Measurements from ENCODE around the gene GRK7.

DNA sequence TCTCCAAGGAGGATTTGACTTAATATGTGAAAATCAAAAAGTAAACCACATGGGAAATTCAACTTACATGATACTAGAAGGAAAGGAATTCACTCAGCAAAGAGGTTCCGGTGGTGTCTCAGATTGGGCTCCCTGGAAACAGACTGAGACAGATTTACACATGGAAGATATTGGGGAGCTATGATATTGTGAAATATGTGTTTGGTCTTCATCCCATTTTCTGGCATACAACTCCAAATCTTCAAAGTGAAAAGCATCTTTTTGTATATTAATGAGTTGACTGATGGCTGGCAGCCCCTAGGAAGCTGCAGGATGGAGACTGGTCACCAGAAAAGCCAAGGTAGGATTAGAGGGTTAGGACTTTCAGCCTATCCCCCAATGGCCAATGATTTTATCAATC, 29.3 kb downstream of the GRK7 start:
- TF ChIP-seq, protein P1, sequence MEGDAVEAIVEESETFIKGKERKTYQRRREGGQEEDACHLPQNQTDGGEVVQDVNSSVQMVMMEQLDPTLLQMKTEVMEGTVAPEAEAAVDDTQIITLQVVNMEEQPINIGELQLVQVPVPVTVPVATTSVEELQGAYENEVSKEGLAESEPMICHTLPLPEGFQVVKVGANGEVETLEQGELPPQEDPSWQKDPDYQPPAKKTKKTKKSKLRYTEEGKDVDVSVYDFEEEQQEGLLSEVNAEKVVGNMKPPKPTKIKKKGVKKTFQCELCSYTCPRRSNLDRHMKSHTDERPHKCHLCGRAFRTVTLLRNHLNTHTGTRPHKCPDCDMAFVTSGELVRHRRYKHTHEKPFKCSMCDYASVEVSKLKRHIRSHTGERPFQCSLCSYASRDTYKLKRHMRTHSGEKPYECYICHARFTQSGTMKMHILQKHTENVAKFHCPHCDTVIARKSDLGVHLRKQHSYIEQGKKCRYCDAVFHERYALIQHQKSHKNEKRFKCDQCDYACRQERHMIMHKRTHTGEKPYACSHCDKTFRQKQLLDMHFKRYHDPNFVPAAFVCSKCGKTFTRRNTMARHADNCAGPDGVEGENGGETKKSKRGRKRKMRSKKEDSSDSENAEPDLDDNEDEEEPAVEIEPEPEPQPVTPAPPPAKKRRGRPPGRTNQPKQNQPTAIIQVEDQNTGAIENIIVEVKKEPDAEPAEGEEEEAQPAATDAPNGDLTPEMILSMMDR (conservative IDR thresholded peaks at IDR 0.05; ENCODE audit: low read length), result no peak
- TF ChIP-seq EZH2phosphoT487 (IDR thresholded peaks at IDR 0.05; ENCODE audit: borderline replicate concordance), result no peak
